Retinal pigment epithelial cell (primary cell): ENCODE data around the gene CDHR1.
"Not testable (repeated sequence)": the region's sequence is repeated elsewhere in the genome, so short reads cannot be mapped to it uniquely, and the experiment has no call there.

Experiments used
- DNase-seq: peaks from one replicate; pipeline ENCODE4 v3.0.0-alpha.2; 2010; ENCODE audit warnings: low read depth
- H3K4me3 ChIP-seq: 2 replicates; pipeline ENCODE4 v1.5.1; 2011; ENCODE audit warnings: mild to moderate bottlenecking, low read length, control low read depth, moderate library complexity
- CTCF ChIP-seq: conservative IDR thresholded peaks from 2 replicates; pipeline ENCODE4 v1.5.1; 2011; ENCODE audit warnings: low read depth, low read length, control low read depth, inconsistent platforms

CDHR1 gene

GRCh38 chr10:84176836-84177474, 17.4 kb upstream of the CDHR1 start:
- no peak for DNase-seq
- no peak overlapping the region for H3K4me3 ChIP-seq
- no peak for TF ChIP-seq CTCF

GRCh38 chr10:84177541-84178141, 16.7 kb upstream of the CDHR1 start:
- no peak overlapping the region for H3K4me3 ChIP-seq
- DNase-seq = no peak

GRCh38 chr10:84178160-84178609, 16.2 kb upstream of the CDHR1 start:
- TF ChIP-seq CTCF = no peak
- no peak for DNase-seq
- no peak overlapping the region for H3K4me3 ChIP-seq

More at GRCh38 chr10:84177541-84178141, 16.7 kb upstream of the CDHR1 start:
- no peak for TF ChIP-seq CTCF

- TF ChIP-seq CTCF = no peak
- no peak for DNase-seq
Measured at GRCh38 chr10:84179059-84179710, 15.2 kb upstream of the CDHR1 start.

GRCh38 chr10:84180386-84180785, 14.0 kb upstream of the CDHR1 start:
- not testable (repeated sequence) for H3K4me3 ChIP-seq, DNase-seq

More at GRCh38 chr10:84179059-84179710, 15.2 kb upstream of the CDHR1 start:
- no peak overlapping the region for H3K4me3 ChIP-seq

- DNase-seq = no peak
- no peak overlapping the region for H3K4me3 ChIP-seq
- TF ChIP-seq CTCF = no peak
Measured at GRCh38 chr10:84181631-84182030, 12.7 kb upstream of the CDHR1 start.

- no peak for DNase-seq
- H3K4me3 ChIP-seq = no peak overlapping the region
- TF ChIP-seq CTCF = no peak
Measured at GRCh38 chr10:84184517-84184916, 9.8 kb upstream of the CDHR1 start.
